GM12892 (cell line): ENCODE data around the gene GNB1L.

Experiments
- POLR2AphosphoS5 ChIP-seq: IDR thresholded peaks from 2 replicates; pipeline ENCODE4 v1.6.1; 2011; ENCODE audit warnings: low read depth, low read length, control low read depth
- TAF1 ChIP-seq: IDR thresholded peaks from 2 replicates; pipeline ENCODE4 v1.6.1; 2011; ENCODE audit warnings: low read depth, mild to moderate bottlenecking, control low read depth, low read length, borderline replicate concordance

- TF ChIP-seq POLR2AphosphoS5: no peak
- TF ChIP-seq TAF1: no peak
Observed at GRCh38 chr22:19837915-19838314, 16.8 kb downstream of the GNB1L start.
